C4-2B (cell line): ENCODE results near the gene EVC2.
"Not testable (repeated sequence)": the region's sequence is repeated elsewhere in the genome, so short reads cannot be mapped to it uniquely, and the experiment has no call there.

Experiments used
- CTCF ChIP-seq: fragments of 450-650 bp; conservative IDR thresholded peaks from 2 replicates; pipeline ENCODE4 v1.5.1; 2017; ENCODE audit warnings: mild to moderate bottlenecking
- ZFX ChIP-seq: fragments of 450-650 bp; IDR thresholded peaks from 2 replicates; pipeline ENCODE4 v1.6.1; 2017

DNA sequence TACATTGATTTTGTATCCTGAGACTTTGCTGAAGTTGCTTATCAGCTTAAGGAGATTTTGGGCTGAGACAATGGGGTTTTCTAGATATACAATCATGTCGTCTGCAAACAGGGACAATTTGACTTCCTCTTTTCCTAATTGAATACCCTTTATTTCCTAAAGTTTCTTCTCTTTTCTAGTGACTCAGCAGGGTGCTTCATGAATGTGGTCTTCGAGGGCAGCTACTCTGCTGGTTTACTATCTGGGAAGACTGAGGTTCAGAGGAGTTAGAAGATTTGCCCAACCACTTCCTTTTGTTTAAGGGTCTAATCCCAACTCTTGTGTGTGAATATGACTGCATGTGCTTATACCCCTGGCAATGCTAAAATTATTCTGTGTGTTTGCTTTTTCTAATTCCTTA is 20.1 kb upstream of the EVC2 start:
- TF ChIP-seq CTCF, ZFX: not testable (repeated sequence)
